K562 (cell line): ENCODE results near the gene CEP85L. TPM values are rescaled to one million over a fixed set of nuclear protein-coding genes. Genes with fewer than 3 reads are reported as not detected.

Experiments
- ATAC-seq: fragments of 200-7000 bp; cut with Tn5 transposase; 3 replicates; pipeline ENCODE4 v1.9.1; 2020; ENCODE audit warnings: moderate library complexity
- BruUV-seq: library from RNA; stranded (reverse); fragments of 400-500 nt; replicated peaks from 2 replicates; lab custom pipeline; 2021; lab: Mats Ljungman, UMichigan
- CTCF ChIA-PET: fragments of 300-600 bp; formaldehyde crosslinking; extraction: SDS; loops from one replicate; lab custom pipeline; 2021; ENCODE audit warnings: low intra/inter-chr PET ratio; lab: Yijun Ruan, JAX
- POLR2A ChIA-PET: fragments of 300-600, 350-650 bp; sonication (Branson Sonifier 250); formaldehyde crosslinking; extraction: SDS; loops from one replicate; lab custom pipeline; 2021; ENCODE audit warnings: antibody characterized with exemption, inconsistent platforms; lab: Yijun Ruan, JAX
- DNase-seq, 4 experiments: peaks; one replicate each; pipeline versions ENCODE4 v3.0.0 to v3.0.0-alpha.2; 2011 to 2018; ENCODE audit warnings: low spot score in 3 of 4, mixed read lengths in 3 of 4; ENCODE audit errors: extremely low read depth in 1 of 4
- FAIRE-seq: peaks from 2 replicates; lab custom pipeline; 2011; peaks lifted over from hg19 to GRCh38; lab: Jason Lieb, UNC
- H2AFZ ChIP-seq: 2 replicates; pipeline ENCODE4 v1.6.0; 2011; ENCODE audit warnings: low read depth, low read length, control low read depth, inconsistent platforms
- H3K27ac ChIP-seq: fragments of 200-600 bp; 3 replicates; pipeline ENCODE4 v1.8.0; 2011; ENCODE audit warnings: low read depth, mild to moderate bottlenecking, control low read depth, inconsistent platforms, low read length, moderate library complexity, mixed read lengths; ENCODE audit errors: extremely low read depth
- H3K27me3 ChIP-seq, 2 experiments: fragments of 300-600 bp in 1 of 2; 2 replicates in 1 of 2; 3 replicates in 1 of 2; pipeline versions ENCODE4 v1.6.0 to v1.8.0; 2011; ENCODE audit warnings: inconsistent platforms in 2 of 2, low read length in 2 of 2, mild to moderate bottlenecking in 1 of 2, mixed read lengths in 1 of 2, moderate library complexity in 1 of 2; ENCODE audit not compliant: control insufficient read depth in 2 of 2, insufficient read depth in 2 of 2
- H3K36me3 ChIP-seq: fragments of 300-600 bp; 3 replicates; pipeline ENCODE4 v1.8.0; 2011; ENCODE audit warnings: mild to moderate bottlenecking, low read length, inconsistent platforms; ENCODE audit not compliant: control insufficient read depth, insufficient read depth
- H3K4me1 ChIP-seq, 2 experiments: fragments of 200-600 bp in 1 of 2; replicated peaks in 1 of 2; 2 replicates in 1 of 2; 3 replicates in 1 of 2; pipeline versions ENCODE4 v1.5.1 to v1.8.0; 2011; ENCODE audit warnings: inconsistent platforms in 2 of 2, low read length in 2 of 2, mild to moderate bottlenecking in 1 of 2, mixed read lengths in 1 of 2, moderate library complexity in 1 of 2; ENCODE audit not compliant: control insufficient read depth in 2 of 2, insufficient read depth in 2 of 2
- H3K4me2 ChIP-seq: 2 replicates; pipeline ENCODE4 v1.6.1; 2011; ENCODE audit warnings: low read length, control low read depth, inconsistent platforms, mixed read lengths; ENCODE audit not compliant: insufficient read depth
- H3K4me3 ChIP-seq: fragments of 200-600 bp; sonication (generic), shearing (Covaris generic); 2 replicates; pipeline ENCODE4 v1.5.1; 2016; ENCODE audit warnings: control low read depth, inconsistent platforms
- H3K79me2 ChIP-seq: fragments of 200-600 bp; 3 replicates; pipeline ENCODE4 v1.8.0; 2011; ENCODE audit warnings: low read length, inconsistent platforms; ENCODE audit not compliant: control insufficient read depth, insufficient read depth
- H3K9ac ChIP-seq, 2 experiments: 2 replicates each; pipeline versions ENCODE4 v1.6.0 to v1.6.1; 2011; ENCODE audit warnings: low read depth in 2 of 2, low read length in 2 of 2, control low read depth in 1 of 2, inconsistent platforms in 1 of 2, mild to moderate bottlenecking in 1 of 2, mixed read lengths in 1 of 2; ENCODE audit not compliant: insufficient read depth in 1 of 2
- H3K9me1 ChIP-seq: one replicate; pipeline ENCODE4 v1.6.0; 2011; ENCODE audit warnings: inconsistent platforms, mild to moderate bottlenecking, low read length, moderate library complexity; ENCODE audit not compliant: control insufficient read depth, insufficient read depth
- H3K9me3 ChIP-seq: replicated peaks from 2 replicates; pipeline ENCODE4 v1.5.1; 2011; ENCODE audit warnings: low read depth, low read length, inconsistent platforms; ENCODE audit not compliant: control insufficient read depth, insufficient read depth
- H4K20me1 ChIP-seq: replicated peaks from 2 replicates; pipeline ENCODE4 v1.6.1; 2011; ENCODE audit warnings: low read length, inconsistent platforms, mixed read lengths; ENCODE audit not compliant: control insufficient read depth, insufficient read depth
- C11orf30 ChIP-seq: fragments of 450-650 bp; IDR thresholded peaks from 2 replicates; pipeline ENCODE4 v1.6.1; 2016; ENCODE audit warnings: low read depth, mild to moderate bottlenecking
- E2F5 ChIP-seq: sonication (generic); formaldehyde crosslinking; IDR thresholded peaks from 2 replicates; pipeline ENCODE4 v1.8.0; 2022; ENCODE audit warnings: mild to moderate bottlenecking, missing genetic modification reagents
- KLF6 ChIP-seq: fragments of 250-450 bp; sonication (Bioruptor Pico); IDR thresholded peaks from 2 replicates; pipeline ENCODE4 v1.4.0; 2020; ENCODE audit warnings: mild to moderate bottlenecking, moderate library complexity, borderline replicate concordance
- MAFF ChIP-seq: IDR thresholded peaks from 2 replicates; pipeline ENCODE4 v1.6.1; 2012; ENCODE audit warnings: low read length, improper control_type of control experiment
- MAFG ChIP-seq: fragments of 450-650 bp; conservative IDR thresholded peaks from 2 replicates; pipeline ENCODE4 v1.6.1; 2016; ENCODE audit warnings: missing genetic modification characterization, missing compliant biosample characterization
- MAFK ChIP-seq: IDR thresholded peaks from 2 replicates; pipeline ENCODE4 v1.6.1; 2011; ENCODE audit warnings: low read length, improper control_type of control experiment
- TCF7 ChIP-seq: sonication (generic); IDR thresholded peaks from 2 replicates; pipeline ENCODE4 v1.6.1; 2016; ENCODE audit warnings: antibody characterized with exemption, borderline replicate concordance
- ZC3H4 ChIP-seq: sonication (generic); formaldehyde crosslinking; IDR thresholded peaks from 2 replicates; pipeline ENCODE4 v1.9.0; 2021; ENCODE audit warnings: missing genetic modification reagents, borderline replicate concordance
- ZNF316 ChIP-seq: fragments of 450-650 bp; IDR thresholded peaks from 2 replicates; pipeline ENCODE4 v1.6.1; 2016
- in situ Hi-C: fragments of 300-500 bp; cut with MboI; formaldehyde crosslinking; loops from 4 replicates; pipeline ENCODE4 v1.15.0; 2018; ENCODE audit warnings: inconsistent platforms, mixed read lengths
- intact Hi-C: fragments of 100-400 bp; cut with micrococcal nuclease; formaldehyde crosslinking; loops from 2 replicates; pipeline ENCODE4 v1.14.2; 2022
- polyA plus RNA-seq, 8 experiments: library from polyadenylated mRNA; depleted of rRNA in 4 of 8; stranded (reverse) in 5 of 8; unstranded in 3 of 8; fragments of >200 nt; fragmentation: Nextera tagmentation in 2 of 8; fragmentation: Illumina TruSeq in 1 of 8; extraction: Ambion mirVana in 2 of 8; extraction: Trizol in 1 of 8; gene quantifications; 2 replicates each; pipeline versions ENCODE4 v1.2.1 to v1.2.3, GENCODE V29; 2011 to 2014; ENCODE audit warnings: inconsistent platforms in 1 of 8, missing spikeins in 1 of 8
- total RNA-seq, 7 experiments: library from RNA; depleted of rRNA in 6 of 7; stranded (reverse); fragments of >200 nt in 6 of 7; fragmentation: Illumina TruSeq in 2 of 7; extraction: Trizol in 2 of 7; gene quantifications; 2 replicates each; pipeline versions ENCODE4 v1.2.1 to v1.2.3, GENCODE V29; 2011 to 2021; ENCODE audit warnings: low replicate concordance in 1 of 7

Gene CEP85L
- total and polyA plus RNA-seq, 9 of the 15 experiments (the other 6 are each of a cell fraction or from before 2014, with no cell fraction given): 4.5 to 15.8 (median 8.3) TPM

DNA sequence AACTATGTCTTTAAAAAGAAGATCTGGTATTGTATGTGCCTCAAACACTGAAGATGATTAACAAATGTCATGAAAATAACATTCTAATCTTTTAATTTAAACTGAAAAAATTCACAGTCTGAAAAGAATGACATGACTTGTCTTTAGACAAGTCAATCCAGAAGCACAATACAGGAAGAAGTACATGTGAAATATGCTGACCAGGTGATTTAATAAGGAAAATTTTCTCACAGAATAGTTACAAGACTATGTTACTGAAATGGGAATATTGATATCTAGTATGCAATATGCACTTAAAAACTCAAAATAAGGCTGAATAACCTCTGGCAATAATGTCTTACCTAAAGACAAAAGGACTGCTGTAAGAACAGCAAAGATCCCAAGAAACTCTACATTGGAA is 13.1 kb downstream of the CEP85L start:
- ATAC-seq (no peak), FAIRE-seq (no peak), DNase-seq (no peak)
- H3K9ac ChIP-seq: no peak overlapping the region
- in situ Hi-C loops (no loop called here), intact Hi-C loops (no loop called here)
- no peak overlapping the region for H3K27ac ChIP-seq
- BruUV-seq: no TSS peak
- H3K4me2 ChIP-seq: no peak overlapping the region
- no peaks in the 10 kb centered on the region for H4K20me1 ChIP-seq
- H3K79me2 ChIP-seq: peaks cover 64% of the 10 kb centered on the region
- no peak overlapping the region for H2AFZ ChIP-seq
- POLR2A ChIA-PET: interaction anchor here (3.5 kb wide), 1 partner anchor 11 kb away, joined by 17 read pairs; the partner anchor contains the start of gene CEP85L
- H3K9me3 ChIP-seq: no peaks in the 10 kb centered on the region
- CTCF ChIA-PET: no interaction called here
- TF ChIP-seq MAFG (tag) (peak; percentile 83), C11orf30 (peak; percentile 89), ZC3H4 (CRISPR knock-in tag) (no peak), KLF6 (no peak), MAFF (peak; percentile 84), E2F5 (CRISPR knock-in tag) (no peak), MAFK (peak; percentile 79), ZNF316 (peak; percentile 94), TCF7 (no peak)
- H3K4me1 ChIP-seq: peaks cover 0 to 6% of the 10 kb centered on the region in 2 experiments; a peak in 2 of 5 replicates
- H3K4me3 ChIP-seq: no peak overlapping the region
- H3K9me1 ChIP-seq: no peaks in the 10 kb centered on the region
- H3K36me3 ChIP-seq: no peaks in the 10 kb centered on the region
- H3K27me3 ChIP-seq: no peaks in the 10 kb centered on the region
